ENCODE measurements around the gene BRSK1. TPM values are rescaled to one million over a fixed set of nuclear protein-coding genes. Genes with fewer than 3 reads are reported as not detected.

BRSK1 gene
- total and polyA plus RNA-seq, 2 of the 13 experiments (the other 11 are each of a cell fraction or from before 2014, with no cell fraction given) = 0.18 to 1.2 TPM

DNA sequence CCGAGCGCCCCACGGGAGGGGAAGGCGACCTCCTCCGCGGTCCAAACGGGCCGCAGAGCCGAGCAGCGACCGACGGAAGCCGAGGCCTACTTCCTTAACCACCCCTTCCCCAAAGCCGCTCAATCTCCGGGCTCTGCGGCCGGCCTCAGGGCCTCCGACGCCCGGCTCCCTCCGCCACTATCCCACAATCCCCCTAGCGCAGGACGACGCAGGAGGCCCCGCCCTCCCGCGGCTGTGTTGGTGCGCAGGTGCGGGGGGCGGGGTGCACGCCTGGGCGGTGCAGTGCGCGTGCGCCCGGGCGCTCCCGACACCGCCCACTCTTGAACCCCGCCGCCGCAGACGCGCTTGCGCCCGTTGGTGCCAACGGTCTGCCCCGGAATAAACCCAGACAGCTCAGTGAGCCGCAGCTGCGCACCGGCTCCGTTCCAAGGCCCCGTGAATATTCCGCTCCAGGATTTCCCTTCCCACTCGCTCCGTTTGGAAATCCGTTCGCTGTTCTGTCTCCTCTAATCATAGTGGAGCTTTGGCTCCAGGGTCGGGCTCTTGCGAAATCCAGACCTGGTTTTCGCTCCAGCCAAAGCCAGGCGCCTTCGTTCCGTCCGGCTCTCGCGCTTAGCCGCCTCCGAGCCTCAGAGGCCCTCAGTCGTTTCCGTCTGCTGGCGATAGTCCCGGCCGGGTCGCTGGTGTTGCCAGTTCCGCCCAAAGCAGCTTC is 24.8 kb upstream of the BRSK1 start, which contains the start of gene PPP6R1 (continued):
- TF ChIP-seq PRDM15 (CRISPR knock-in tag; IDR thresholded peaks at IDR 0.05) = peak; percentile 100
- TF ChIP-seq IRX3 (CRISPR knock-in tag; IDR thresholded peaks at IDR 0.05; ENCODE audit: borderline replicate concordance, low read depth) = no peak
- peak; percentile 34; the same call in 1 of the 2 replicates for TF ChIP-seq ZNF547 (CRISPR knock-in tag; IDR thresholded peaks at IDR 0.05)
- TF ChIP-seq ZNF121 (CRISPR knock-in tag; IDR thresholded peaks at IDR 0.05) = no peak
- no peak for TF ChIP-seq GPN1 (CRISPR knock-in tag; IDR thresholded peaks at IDR 0.05; ENCODE audit: borderline replicate concordance)
- TF ChIP-seq ZNF468 (CRISPR knock-in tag; IDR thresholded peaks at IDR 0.05) = no peak
- TF ChIP-seq, protein P1, sequence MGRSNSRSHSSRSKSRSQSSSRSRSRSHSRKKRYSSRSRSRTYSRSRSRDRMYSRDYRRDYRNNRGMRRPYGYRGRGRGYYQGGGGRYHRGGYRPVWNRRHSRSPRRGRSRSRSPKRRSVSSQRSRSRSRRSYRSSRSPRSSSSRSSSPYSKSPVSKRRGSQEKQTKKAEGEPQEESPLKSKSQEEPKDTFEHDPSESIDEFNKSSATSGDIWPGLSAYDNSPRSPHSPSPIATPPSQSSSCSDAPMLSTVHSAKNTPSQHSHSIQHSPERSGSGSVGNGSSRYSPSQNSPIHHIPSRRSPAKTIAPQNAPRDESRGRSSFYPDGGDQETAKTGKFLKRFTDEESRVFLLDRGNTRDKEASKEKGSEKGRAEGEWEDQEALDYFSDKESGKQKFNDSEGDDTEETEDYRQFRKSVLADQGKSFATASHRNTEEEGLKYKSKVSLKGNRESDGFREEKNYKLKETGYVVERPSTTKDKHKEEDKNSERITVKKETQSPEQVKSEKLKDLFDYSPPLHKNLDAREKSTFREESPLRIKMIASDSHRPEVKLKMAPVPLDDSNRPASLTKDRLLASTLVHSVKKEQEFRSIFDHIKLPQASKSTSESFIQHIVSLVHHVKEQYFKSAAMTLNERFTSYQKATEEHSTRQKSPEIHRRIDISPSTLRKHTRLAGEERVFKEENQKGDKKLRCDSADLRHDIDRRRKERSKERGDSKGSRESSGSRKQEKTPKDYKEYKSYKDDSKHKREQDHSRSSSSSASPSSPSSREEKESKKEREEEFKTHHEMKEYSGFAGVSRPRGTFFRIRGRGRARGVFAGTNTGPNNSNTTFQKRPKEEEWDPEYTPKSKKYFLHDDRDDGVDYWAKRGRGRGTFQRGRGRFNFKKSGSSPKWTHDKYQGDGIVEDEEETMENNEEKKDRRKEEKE (IDR thresholded peaks at IDR 0.05) = no peak
- no peak for TF ChIP-seq MAFF (IDR thresholded peaks at IDR 0.05; ENCODE audit: low read depth, low read length)
- TF ChIP-seq SOX13 (IDR thresholded peaks at IDR 0.05) = no peak
- peak in 1 of 2 experiments; percentile 55; a peak in 2 of 4 replicates for TF ChIP-seq SOX13 (CRISPR knock-in tag; conservative IDR thresholded peaks at IDR 0.05 in 1 of 2, IDR thresholded peaks at IDR 0.05 in 1 of 2)
- TF ChIP-seq, protein P2, sequence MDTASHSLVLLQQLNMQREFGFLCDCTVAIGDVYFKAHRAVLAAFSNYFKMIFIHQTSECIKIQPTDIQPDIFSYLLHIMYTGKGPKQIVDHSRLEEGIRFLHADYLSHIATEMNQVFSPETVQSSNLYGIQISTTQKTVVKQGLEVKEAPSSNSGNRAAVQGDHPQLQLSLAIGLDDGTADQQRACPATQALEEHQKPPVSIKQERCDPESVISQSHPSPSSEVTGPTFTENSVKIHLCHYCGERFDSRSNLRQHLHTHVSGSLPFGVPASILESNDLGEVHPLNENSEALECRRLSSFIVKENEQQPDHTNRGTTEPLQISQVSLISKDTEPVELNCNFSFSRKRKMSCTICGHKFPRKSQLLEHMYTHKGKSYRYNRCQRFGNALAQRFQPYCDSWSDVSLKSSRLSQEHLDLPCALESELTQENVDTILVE (CRISPR knock-in tag; IDR thresholded peaks at IDR 0.05) = peak; percentile 99
- peak; percentile 51; the same call in 1 of the 2 replicates for TF ChIP-seq ARNT2 (CRISPR knock-in tag; IDR thresholded peaks at IDR 0.05; ENCODE audit: low read depth)
- TF ChIP-seq ZSCAN9 (CRISPR knock-in tag; IDR thresholded peaks at IDR 0.05; ENCODE audit: borderline replicate concordance) = peak; percentile 92
- peak; percentile 74 for TF ChIP-seq ZBTB10 (CRISPR knock-in tag; IDR thresholded peaks at IDR 0.05; ENCODE audit: borderline replicate concordance)
- TF ChIP-seq ZNF772 (CRISPR knock-in tag; IDR thresholded peaks at IDR 0.05) = peak; percentile 79
- TF ChIP-seq KLF15 (CRISPR knock-in tag; IDR thresholded peaks at IDR 0.05; ENCODE audit: borderline replicate concordance) = peak; percentile 32; the same call in 1 of the 2 replicates
- TF ChIP-seq ZNF75D (CRISPR knock-in tag; IDR thresholded peaks at IDR 0.05; ENCODE audit: borderline replicate concordance) = no peak
- TF ChIP-seq MIER2 (CRISPR knock-in tag; IDR thresholded peaks at IDR 0.05) = peak; percentile 91
- no peak for TF ChIP-seq ZNF720 (CRISPR knock-in tag; IDR thresholded peaks at IDR 0.05)
- peak; percentile 86; the same call in 1 of the 2 replicates for TF ChIP-seq MIXL1 (CRISPR knock-in tag; IDR thresholded peaks at IDR 0.05)
